Small intestine (tissue), 7 donors: ENCODE data around the gene HERC3. TPM values are rescaled to one million over a fixed set of nuclear protein-coding genes. Genes with fewer than 3 reads are reported as not detected.
"Not testable (repeated sequence)": the region's sequence is repeated elsewhere in the genome, so short reads cannot be mapped to it uniquely, and the experiment has no call there.

ENCODE experiments used
- DNase-seq, 2 donors: peaks; one replicate each; pipeline versions ENCODE4 v3.0.0 to v3.0.0-alpha.2; 2013
- FAIRE-seq: peaks from 2 replicates; lab custom pipeline; 2012; peaks lifted over from hg19 to GRCh38; lab: Jason Lieb, UNC
- H3K27ac ChIP-seq, 3 donors: one replicate each; pipeline ENCODE4 v1.5.1; 2013; ENCODE audit warnings: low read length in 2 of 3, mild to moderate bottlenecking in 2 of 3, control low read depth in 1 of 3, inconsistent platforms in 1 of 3, low read depth in 1 of 3, moderate library complexity in 1 of 3
- H3K27me3 ChIP-seq, 3 donors: one replicate each; pipeline ENCODE4 v1.6.1; 2013; ENCODE audit warnings: low read length in 3 of 3, inconsistent platforms in 1 of 3; ENCODE audit not compliant: control insufficient read depth in 3 of 3, insufficient read depth in 3 of 3
- H3K36me3 ChIP-seq, 3 donors: one replicate each; pipeline ENCODE4 v1.6.1; 2013; ENCODE audit warnings: low read length in 3 of 3, inconsistent platforms in 1 of 3, low read depth in 1 of 3, mild to moderate bottlenecking in 1 of 3, moderate library complexity in 1 of 3; ENCODE audit not compliant: control insufficient read depth in 3 of 3, insufficient read depth in 2 of 3
- H3K4me1 ChIP-seq, 3 donors: one replicate each; pipeline ENCODE4 v1.6.1; 2013; ENCODE audit warnings: low read length in 2 of 3, inconsistent platforms in 1 of 3, low read depth in 1 of 3, mild to moderate bottlenecking in 1 of 3, moderate library complexity in 1 of 3; ENCODE audit not compliant: control insufficient read depth in 3 of 3, insufficient read depth in 2 of 3
- H3K4me3 ChIP-seq, 3 donors: one replicate each; pipeline ENCODE4 v1.5.1; 2013; ENCODE audit warnings: low read length in 3 of 3, control low read depth in 1 of 3, inconsistent platforms in 1 of 3, low read depth in 1 of 3, mild to moderate bottlenecking in 1 of 3, moderate library complexity in 1 of 3
- H3K9me3 ChIP-seq, 2 donors: one replicate each; pipeline ENCODE4 v1.6.1; 2013; ENCODE audit warnings: low read depth in 1 of 2, low read length in 1 of 2; ENCODE audit not compliant: control insufficient read depth in 2 of 2, insufficient read depth in 1 of 2
- WGBS, 3 donors: extraction: QIAGEN DNeasy Blood & Tissue Kit; methylation state at CpG; one replicate each; pipeline ENCODE4 v1.1.7; 2013; 5-methylcytosine and 5-hydroxymethylcytosine counted together
- polyA plus RNA-seq, 4 donors: library from polyadenylated mRNA; stranded (reverse) in 3 of 4; unstranded in 1 of 4; fragments of 200-250 nt in 3 of 4; fragments of 120-200 nt in 1 of 4; gene quantifications; one replicate each; pipeline versions ENCODE4 v1.2.1 to v1.2.3, GENCODE V29; 2013
- donor health status: healthy with polysubstance abuse.
- donor health status: control.
- donor health status: control.
- donor health status: Bipolar disorder and iron deficiency.
- donor health status: healthy.

The HERC3 gene
- polyA plus RNA-seq, 4 donors = 6.6 to 17.2 (median 10.6) TPM

DNA sequence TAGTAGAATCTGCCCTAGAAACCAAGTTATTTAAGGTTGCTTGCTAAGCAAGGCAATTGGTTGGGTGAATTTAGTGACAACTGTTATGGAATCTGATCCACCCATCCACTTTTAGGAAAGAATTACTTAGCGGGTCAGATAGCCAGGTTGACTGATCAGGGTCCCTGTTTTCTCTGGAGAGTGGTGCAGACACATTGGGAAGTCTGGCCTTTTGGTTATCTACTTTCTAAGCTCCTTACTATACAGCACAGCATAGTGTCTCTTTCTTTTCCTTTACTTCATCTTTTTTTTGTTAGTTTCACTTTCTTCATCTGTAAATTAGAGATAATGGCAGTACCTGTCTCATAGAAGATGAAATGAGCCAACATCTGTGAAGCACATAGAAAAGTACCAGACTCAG, 7.4 kb downstream of the HERC3 start:
- no peak overlapping the region for H3K4me3 ChIP-seq
- H3K27me3 ChIP-seq = no peaks in the 10 kb centered on the region
- 75 to 87% (median 80%) methylated on average over 1 of the region's 1 CpG for WGBS, 3 donors
- H3K27ac ChIP-seq = peak overlapping the region in 1 of 3 donors; percentile 31
- no peaks in the 10 kb centered on the region for H3K9me3 ChIP-seq
- peaks cover 0 to 8% (median 0%) of the 10 kb centered on the region in 3 donors for H3K36me3 ChIP-seq
- FAIRE-seq (no peak), DNase-seq (no peak)
- peaks cover 0 to 4% (median 2%) of the 10 kb centered on the region in 3 donors for H3K4me1 ChIP-seq

DNA sequence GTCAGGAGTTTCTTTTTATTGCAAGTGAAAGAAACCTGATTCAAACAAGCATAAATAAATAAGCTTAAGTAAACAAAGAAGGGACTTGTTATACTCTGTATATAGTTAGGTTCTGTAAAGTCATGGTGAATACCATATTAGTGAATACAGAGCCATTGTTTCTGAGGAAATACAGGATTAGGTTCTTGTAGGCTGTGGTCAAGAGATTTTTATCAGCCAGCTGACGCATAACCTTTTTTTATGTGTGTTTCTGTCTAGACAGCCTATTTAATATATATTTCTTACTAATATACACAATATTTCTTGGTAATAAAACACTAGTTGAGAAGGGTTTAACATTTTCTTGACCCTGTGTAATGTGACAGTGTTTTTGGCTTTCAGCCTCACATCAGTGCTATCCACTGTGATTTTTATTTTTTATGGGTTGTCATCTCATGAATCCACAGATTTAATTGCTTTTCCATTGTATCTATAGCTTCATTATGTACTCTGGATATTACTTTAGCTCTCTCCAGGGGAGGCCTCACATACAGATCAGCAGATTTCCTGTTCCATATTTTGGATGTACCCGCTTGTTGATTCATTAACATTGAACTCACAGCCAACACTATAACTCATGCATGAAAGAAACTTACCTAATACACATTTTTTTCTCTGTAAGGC, 8.0 kb downstream of the HERC3 start:
- peaks cover 0 to 4% (median 2%) of the 10 kb centered on the region in 3 donors for H3K4me1 ChIP-seq
- no peak overlapping the region for H3K4me3 ChIP-seq
- no peaks in the 10 kb centered on the region for H3K9me3 ChIP-seq
- H3K36me3 ChIP-seq = peaks cover 0 to 8% (median 0%) of the 10 kb centered on the region in 3 donors
- DNase-seq (no peak), FAIRE-seq (no peak)
- no peaks in the 10 kb centered on the region for H3K27me3 ChIP-seq
- 83 to 94% (median 89%) methylated on average over 2 of the region's 2 CpGs for WGBS, 3 donors
- no peak overlapping the region for H3K27ac ChIP-seq

DNA sequence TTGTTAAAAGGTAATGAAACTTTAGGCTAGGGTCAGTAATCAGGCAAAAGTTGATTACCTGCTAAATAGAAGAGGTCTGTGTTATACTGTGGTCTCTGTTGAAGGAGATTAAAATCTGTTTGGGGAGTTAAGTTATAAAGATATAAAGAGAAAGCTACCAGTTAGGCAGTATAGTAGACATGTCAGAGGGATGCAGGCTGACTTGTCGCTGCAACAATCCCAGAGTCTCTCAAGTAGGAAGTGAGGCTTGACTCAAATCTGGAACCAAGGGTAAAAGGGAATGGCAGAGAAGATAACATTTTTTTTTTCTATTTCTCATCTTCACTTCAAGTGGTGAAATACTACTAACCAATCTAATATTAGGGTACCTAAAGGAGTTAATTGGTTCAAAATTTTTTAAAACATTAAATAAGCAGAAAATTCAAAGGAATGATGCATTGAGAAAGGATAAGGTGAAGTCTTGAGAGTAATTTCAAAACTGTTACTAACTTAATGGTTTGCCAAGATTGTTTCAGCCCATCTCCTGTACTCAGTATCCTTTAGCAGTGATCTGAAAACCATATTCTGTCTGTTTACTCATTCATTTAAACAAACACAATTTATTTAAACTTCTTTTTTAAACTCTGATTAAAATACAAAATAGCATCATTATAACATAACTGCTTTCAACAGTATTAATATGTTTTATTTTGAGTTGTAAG, 12.8 kb downstream of the HERC3 start:
- Histone ChIP-seq H3K27me3 (no peaks in the 10 kb centered on the region), H3K4me3 (no peak overlapping the region), H3K9me3 (no peaks in the 10 kb centered on the region), H3K27ac (no peak overlapping the region), H3K36me3 (peaks cover 0 to 19% (median 4%) of the 10 kb centered on the region in 3 donors), H3K4me1 (peaks cover 0 to 5% (median 0%) of the 10 kb centered on the region in 3 donors)
- WGBS, 3 donors = 87 to 94% (median 89%) methylated on average over 1 of the region's 1 CpG
- DNase-seq (no peak), FAIRE-seq (no peak)

- no peak for FAIRE-seq
- Histone ChIP-seq H3K27me3 (no peaks in the 10 kb centered on the region), H3K36me3 (peaks cover 0 to 25% (median 4%) of the 10 kb centered on the region in 3 donors), H3K4me1 (peaks cover 0 to 5% (median 0%) of the 10 kb centered on the region in 3 donors), H3K4me3 (no peak overlapping the region), H3K27ac (no peak overlapping the region), H3K9me3 (no peaks in the 10 kb centered on the region)
- DNase-seq = peak in 1 of 2 donors; percentile 13
Measured at GRCh38 chr4:88605736-88606135, 13.5 kb downstream of the HERC3 start.

DNA sequence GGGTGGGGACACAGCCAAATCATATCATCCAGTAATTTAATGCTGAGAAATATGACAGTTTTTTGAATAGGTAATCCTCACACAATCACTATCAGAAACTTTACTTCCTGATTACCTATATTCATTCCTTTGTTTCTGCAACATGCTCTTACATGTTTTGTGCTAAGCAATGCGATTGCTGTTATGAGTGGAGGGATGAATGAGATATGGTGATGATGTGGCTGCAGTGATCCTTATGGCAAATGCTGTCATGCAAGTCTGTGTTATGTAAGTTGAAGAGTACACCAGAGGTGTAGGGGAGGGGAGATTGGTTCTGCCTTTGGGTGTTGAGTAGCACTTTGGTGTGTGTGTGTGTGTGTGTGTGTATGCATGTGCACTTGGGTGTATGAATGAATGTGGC, 14.6 kb downstream of the HERC3 start:
- no peak overlapping the region for H3K4me3 ChIP-seq
- no peaks in the 10 kb centered on the region for H3K9me3 ChIP-seq
- 97 to 100% (median 100%) methylated on average over 1 of the region's 1 CpG for WGBS, 3 donors
- no peak for FAIRE-seq
- H3K27ac ChIP-seq = no peak overlapping the region
- peaks cover 0 to 27% (median 4%) of the 10 kb centered on the region in 3 donors for H3K36me3 ChIP-seq
- no peaks in the 10 kb centered on the region for H3K27me3 ChIP-seq
- DNase-seq = no peak
- H3K4me1 ChIP-seq = peaks cover 0 to 12% (median under 1%) of the 10 kb centered on the region in 3 donors

DNA sequence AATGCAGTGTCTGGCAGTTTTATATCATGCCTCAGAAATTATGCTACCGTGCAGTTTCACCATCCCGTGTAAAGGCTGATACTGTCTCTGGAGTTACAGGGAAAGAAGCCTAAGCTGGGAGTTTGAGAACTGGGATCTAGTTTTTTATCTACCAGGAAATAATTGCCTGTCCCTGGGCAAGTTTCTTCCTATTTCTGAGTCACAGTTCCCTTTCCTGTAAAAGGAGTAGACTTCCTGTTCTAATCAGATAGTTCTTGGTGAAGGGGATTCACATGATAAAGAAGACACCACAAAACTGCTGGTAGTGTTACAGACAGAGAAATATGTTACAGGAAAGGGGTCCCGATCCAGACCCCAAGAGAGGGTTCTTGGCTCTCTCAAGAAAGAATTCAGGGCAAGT, 17.1 kb downstream of the HERC3 start:
- Histone ChIP-seq H3K4me3 (no peak overlapping the region), H3K4me1 (peaks cover 3 to 17% (median 6%) of the 10 kb centered on the region in 3 donors), H3K36me3 (peaks cover 0 to 27% (median 4%) of the 10 kb centered on the region in 3 donors), H3K27ac (no peak overlapping the region), H3K27me3 (no peaks in the 10 kb centered on the region), H3K9me3 (no peaks in the 10 kb centered on the region)
- FAIRE-seq (no peak), DNase-seq (no peak)
- WGBS, 3 donors = 87 to 91% (median 88%) methylated on average over 3 of the region's 3 CpGs

GRCh38 chr4:88609794-88610193, 17.5 kb downstream of the HERC3 start:
- not testable (repeated sequence) for FAIRE-seq, DNase-seq, H3K27ac ChIP-seq

GRCh38 chr4:88610771-88611170, 18.5 kb downstream of the HERC3 start:
- Histone ChIP-seq H3K27me3 (no peaks in the 10 kb centered on the region), H3K4me3 (no peak overlapping the region), H3K27ac (peak overlapping the region in 1 of 3 donors; percentile 1), H3K36me3 (peaks cover 0 to 24% (median 4%) of the 10 kb centered on the region in 3 donors), H3K9me3 (no peaks in the 10 kb centered on the region), H3K4me1 (peaks cover 3 to 17% (median 6%) of the 10 kb centered on the region in 3 donors)
- FAIRE-seq = no peak
- DNase-seq = no peak
- 65 to 85% (median 80%) methylated on average over 5 of the region's 5 CpGs for WGBS, 3 donors

More at GRCh38 chr4:88609794-88610193, 17.5 kb downstream of the HERC3 start:
- H3K4me3 ChIP-seq, H3K9me3 ChIP-seq, H3K27me3 ChIP-seq: not testable (repeated sequence)
- peaks cover 3 to 17% (median 6%) of the 10 kb centered on the region in 3 donors for H3K4me1 ChIP-seq
- H3K36me3 ChIP-seq = peaks cover 0 to 27% (median 4%) of the 10 kb centered on the region in 3 donors
- 93 to 95% (median 95%) methylated on average over 5 of the region's 5 CpGs for WGBS, 3 donors
